Medulla oblongata (tissue), 1 donor: Measurements from ENCODE around the gene PLCB1.
"Not testable (repeated sequence)": the region's sequence is repeated elsewhere in the genome, so short reads cannot be mapped to it uniquely, and the experiment has no call there.

Experiments used
- DNase-seq: peaks from one replicate; pipeline ENCODE4 v3.0.0-alpha.2; 2015; ENCODE audit errors: extremely low spot score

PLCB1 gene

GRCh38 chr20:8402798-8403197 is 270.7 kb downstream of the PLCB1 start:
- DNase-seq: no peak

- no peak for DNase-seq
Observed at GRCh38 chr20:8404912-8405635, 273.0 kb downstream of the PLCB1 start.

GRCh38 chr20:8406391-8406790 is 274.3 kb downstream of the PLCB1 start:
- DNase-seq: no peak

- no peak for DNase-seq
Observed at GRCh38 chr20:8408587-8409307, 276.7 kb downstream of the PLCB1 start.

GRCh38 chr20:8413691-8414090 is 281.6 kb downstream of the PLCB1 start:
- no peak for DNase-seq

- no peak for DNase-seq
Observed at GRCh38 chr20:8414586-8415274, 282.7 kb downstream of the PLCB1 start.

GRCh38 chr20:8421981-8422380 is 289.9 kb downstream of the PLCB1 start:
- DNase-seq: no peak

GRCh38 chr20:8423482-8423881 is 291.4 kb downstream of the PLCB1 start:
- DNase-seq: no peak

GRCh38 chr20:8424010-8424409 is 291.9 kb downstream of the PLCB1 start:
- DNase-seq: no peak

GRCh38 chr20:8425016-8425415 is 292.9 kb downstream of the PLCB1 start:
- DNase-seq: no peak

GRCh38 chr20:8425802-8426201 is 293.7 kb downstream of the PLCB1 start:
- DNase-seq: no peak

- DNase-seq: no peak
Observed at GRCh38 chr20:8427419-8428040, 295.5 kb downstream of the PLCB1 start.

- DNase-seq: no peak
Observed at GRCh38 chr20:8428988-8429387, 296.9 kb downstream of the PLCB1 start.

- DNase-seq: no peak
Observed at GRCh38 chr20:8431538-8432434, 299.7 kb downstream of the PLCB1 start.

- DNase-seq: no peak
Observed at GRCh38 chr20:8432435-8433148, 300.5 kb downstream of the PLCB1 start.

GRCh38 chr20:8433291-8433690 is 301.2 kb downstream of the PLCB1 start:
- DNase-seq: no peak

GRCh38 chr20:8434326-8434876 is 302.3 kb downstream of the PLCB1 start:
- DNase-seq: no peak

- DNase-seq: no peak
Observed at GRCh38 chr20:8435285-8436035, 303.4 kb downstream of the PLCB1 start.

GRCh38 chr20:8436938-8437337 is 304.9 kb downstream of the PLCB1 start:
- DNase-seq: not testable (repeated sequence)

GRCh38 chr20:8438748-8439147 is 306.7 kb downstream of the PLCB1 start:
- no peak for DNase-seq
